Liver (tissue), 9 donors: ENCODE measurements around the gene NPTX2. TPM values are rescaled to one million over a fixed set of nuclear protein-coding genes. Genes with fewer than 3 reads are reported as not detected.

Experiments used
- DNase-seq: peaks from one replicate; pipeline ENCODE4 v3.0.0-alpha.2; 2017; ENCODE audit warnings: low spot score
- H3K27ac ChIP-seq, 2 donors: one replicate each; pipeline ENCODE4 v1.7.0; 2013; ENCODE audit warnings: inconsistent platforms in 2 of 2, low read length in 2 of 2, control low read depth in 1 of 2, low read depth in 1 of 2, mild to moderate bottlenecking in 1 of 2
- H3K27me3 ChIP-seq, 4 donors: one replicate each; pipeline versions ENCODE4 v1.6.1 to v1.7.0; 2013; ENCODE audit warnings: low read length in 3 of 4, inconsistent platforms in 1 of 4, mild to moderate bottlenecking in 1 of 4, moderate library complexity in 1 of 4; ENCODE audit not compliant: control insufficient read depth in 4 of 4, insufficient read depth in 4 of 4
- H3K36me3 ChIP-seq, 4 donors: one replicate each; pipeline versions ENCODE4 v1.6.1 to v1.7.0; 2013; ENCODE audit warnings: low read length in 3 of 4, mild to moderate bottlenecking in 3 of 4, low read depth in 1 of 4, moderate library complexity in 1 of 4; ENCODE audit not compliant: control insufficient read depth in 4 of 4, insufficient read depth in 3 of 4
- H3K4me1 ChIP-seq, 4 donors: one replicate each; pipeline versions ENCODE4 v1.6.1 to v1.7.0; 2013; ENCODE audit warnings: low read length in 3 of 4, mild to moderate bottlenecking in 3 of 4, moderate library complexity in 1 of 4; ENCODE audit not compliant: control insufficient read depth in 4 of 4, insufficient read depth in 4 of 4
- H3K4me3 ChIP-seq, 3 donors: one replicate each; pipeline versions ENCODE4 v1.6.1 to v1.7.0; 2013; ENCODE audit warnings: low read length in 3 of 3, control low read depth in 1 of 3, low read depth in 1 of 3, mild to moderate bottlenecking in 1 of 3
- H3K9ac ChIP-seq, 2 donors: one replicate each; pipeline ENCODE4 v1.7.0; 2013; ENCODE audit warnings: low read length in 2 of 2, mild to moderate bottlenecking in 2 of 2, moderate library complexity in 2 of 2, control low read depth in 1 of 2, low read depth in 1 of 2
- H3K9me3 ChIP-seq, 4 donors: one replicate each; pipeline versions ENCODE4 v1.6.1 to v1.7.0; 2013; ENCODE audit warnings: low read length in 3 of 4; ENCODE audit not compliant: control insufficient read depth in 4 of 4
- EGR1 ChIP-seq, 2 donors: IDR thresholded peaks; 2 replicates each; pipeline ENCODE4 v1.6.1; 2016 to 2018; ENCODE audit warnings: antibody characterized with exemption in 2 of 2, low read depth in 2 of 2
- FOXA1 ChIP-seq: IDR thresholded peaks from 2 replicates; pipeline ENCODE4 v1.6.1; 2016; ENCODE audit warnings: antibody characterized with exemption
- FOXA2 ChIP-seq: IDR thresholded peaks from 2 replicates; pipeline ENCODE4 v1.6.1; 2016; ENCODE audit warnings: antibody characterized with exemption
- GABPA ChIP-seq, 2 donors: IDR thresholded peaks in 1 of 2; conservative IDR thresholded peaks in 1 of 2; 2 replicates each; pipeline ENCODE4 v1.6.1; 2016; ENCODE audit warnings: antibody characterized with exemption in 2 of 2, mild to moderate bottlenecking in 1 of 2, moderate library complexity in 1 of 2
- HNF4A ChIP-seq, 2 donors: conservative IDR thresholded peaks; 2 replicates each; pipeline ENCODE4 v1.6.1; 2016; ENCODE audit warnings: antibody characterized with exemption in 2 of 2, mild to moderate bottlenecking in 2 of 2
- HNF4G ChIP-seq: IDR thresholded peaks from 2 replicates; pipeline ENCODE4 v1.6.1; 2016; ENCODE audit warnings: antibody characterized with exemption
- JUND ChIP-seq, 2 donors: IDR thresholded peaks; 2 replicates each; pipeline ENCODE4 v1.6.1; 2016; ENCODE audit warnings: antibody characterized with exemption in 2 of 2
- NR2F2 ChIP-seq: IDR thresholded peaks from 2 replicates; pipeline ENCODE4 v1.6.1; 2016; ENCODE audit warnings: antibody characterized with exemption
- RXRA ChIP-seq, 2 donors: IDR thresholded peaks; 2 replicates each; pipeline ENCODE4 v1.6.1; 2017 to 2018; ENCODE audit warnings: antibody characterized with exemption in 2 of 2, mild to moderate bottlenecking in 1 of 2
- SP1 ChIP-seq: IDR thresholded peaks from 2 replicates; pipeline ENCODE4 v1.6.1; 2018; ENCODE audit warnings: antibody characterized with exemption, mild to moderate bottlenecking
- YY1 ChIP-seq: IDR thresholded peaks from 2 replicates; pipeline ENCODE4 v1.6.1; 2016; ENCODE audit warnings: antibody characterized with exemption, mild to moderate bottlenecking
- WGBS: extraction: QIAGEN DNeasy Blood & Tissue Kit; methylation state at CpG from one replicate; pipeline ENCODE4 v1.1.7; 2013; 5-methylcytosine and 5-hydroxymethylcytosine counted together
- polyA plus RNA-seq, 2 donors: library from polyadenylated mRNA; stranded (reverse) in 1 of 2; unstranded in 1 of 2; fragments of 200-250 nt in 1 of 2; fragments of >200 nt in 1 of 2; fragmentation: Nextera tagmentation in 1 of 2; extraction: Ambion mirVana in 1 of 2; gene quantifications; one replicate each; pipeline versions ENCODE4 v1.2.1 to v1.2.3, GENCODE V29; 2013 to 2015
- total RNA-seq, 2 donors: library from RNA; depleted of rRNA; stranded (reverse); fragments of >200 nt; gene quantifications; one replicate each; pipeline ENCODE4 v1.2.3, GENCODE V29; 2014
- TF ChIP-seq, protein P1 (sequence below): IDR thresholded peaks from 2 replicates; pipeline ENCODE4 v1.6.1; 2016; ENCODE audit warnings: antibody characterized with exemption
- TF ChIP-seq, protein P2 (sequence below): fragments of 150-350 bp; IDR thresholded peaks from 2 replicates; pipeline ENCODE4 v1.5.1; 2017; ENCODE audit warnings: improper control_type of control experiment, low read depth, low read length; ENCODE audit not compliant: missing input control
- TF ChIP-seq, protein P3 (sequence below): IDR thresholded peaks from 2 replicates; pipeline ENCODE4 v1.6.1; 2016; ENCODE audit warnings: antibody characterized with exemption
- TF ChIP-seq, protein P4 (sequence below): IDR thresholded peaks from 2 replicates; pipeline ENCODE4 v1.6.1; 2016; ENCODE audit warnings: antibody characterized with exemption
- donor health status: healthy.
- donor health status: healthy.
- donor health status: healthy.
- donor health status: healthy.
- donor health status: healthy.

NPTX2 gene
- total and polyA plus RNA-seq, 4 donors: 0.09 to 1.5 (median 0.58) TPM

DNA sequence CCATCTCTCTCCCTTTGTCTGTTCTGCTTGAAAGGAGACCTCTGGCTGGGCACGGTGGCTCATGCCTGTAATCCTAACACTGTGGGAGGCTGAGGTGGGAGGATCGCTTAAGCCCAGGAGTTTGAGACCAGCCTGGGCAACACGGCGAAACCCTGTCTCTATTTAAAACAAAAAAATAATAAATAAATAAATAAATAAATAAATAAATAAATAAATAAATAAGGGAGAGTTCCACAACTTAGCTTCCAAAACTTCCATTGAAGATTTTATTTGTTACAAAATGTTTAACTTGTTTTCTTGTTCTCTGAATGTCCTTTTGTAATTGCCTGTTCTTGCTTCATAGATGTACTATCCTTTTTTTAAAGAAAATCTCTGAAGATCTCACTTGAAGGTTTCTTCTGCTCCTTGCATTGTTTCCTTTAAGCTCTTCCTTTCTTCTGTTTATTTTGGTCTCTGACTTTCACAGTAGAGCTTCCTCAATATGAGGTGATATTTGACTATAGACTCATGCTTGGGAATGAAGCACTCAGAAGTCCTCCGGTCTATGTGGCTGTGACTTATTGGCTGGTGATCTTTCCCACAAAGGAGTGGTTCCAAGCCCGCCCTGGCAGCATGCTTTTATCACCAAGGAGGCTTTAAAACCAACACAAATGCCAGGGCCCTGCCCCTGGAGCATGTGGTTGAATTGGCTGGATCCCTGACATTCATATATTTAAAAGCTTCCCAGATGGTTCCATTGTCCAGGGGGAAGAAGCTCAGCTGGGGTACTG, 18.1 kb upstream of the NPTX2 start (continued):
- TF ChIP-seq, protein P1, sequence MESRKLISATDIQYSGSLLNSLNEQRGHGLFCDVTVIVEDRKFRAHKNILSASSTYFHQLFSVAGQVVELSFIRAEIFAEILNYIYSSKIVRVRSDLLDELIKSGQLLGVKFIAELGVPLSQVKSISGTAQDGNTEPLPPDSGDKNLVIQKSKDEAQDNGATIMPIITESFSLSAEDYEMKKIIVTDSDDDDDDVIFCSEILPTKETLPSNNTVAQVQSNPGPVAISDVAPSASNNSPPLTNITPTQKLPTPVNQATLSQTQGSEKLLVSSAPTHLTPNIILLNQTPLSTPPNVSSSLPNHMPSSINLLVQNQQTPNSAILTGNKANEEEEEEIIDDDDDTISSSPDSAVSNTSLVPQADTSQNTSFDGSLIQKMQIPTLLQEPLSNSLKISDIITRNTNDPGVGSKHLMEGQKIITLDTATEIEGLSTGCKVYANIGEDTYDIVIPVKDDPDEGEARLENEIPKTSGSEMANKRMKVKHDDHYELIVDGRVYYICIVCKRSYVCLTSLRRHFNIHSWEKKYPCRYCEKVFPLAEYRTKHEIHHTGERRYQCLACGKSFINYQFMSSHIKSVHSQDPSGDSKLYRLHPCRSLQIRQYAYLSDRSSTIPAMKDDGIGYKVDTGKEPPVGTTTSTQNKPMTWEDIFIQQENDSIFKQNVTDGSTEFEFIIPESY: no peak
- TF ChIP-seq FOXA2: no peak

DNA sequence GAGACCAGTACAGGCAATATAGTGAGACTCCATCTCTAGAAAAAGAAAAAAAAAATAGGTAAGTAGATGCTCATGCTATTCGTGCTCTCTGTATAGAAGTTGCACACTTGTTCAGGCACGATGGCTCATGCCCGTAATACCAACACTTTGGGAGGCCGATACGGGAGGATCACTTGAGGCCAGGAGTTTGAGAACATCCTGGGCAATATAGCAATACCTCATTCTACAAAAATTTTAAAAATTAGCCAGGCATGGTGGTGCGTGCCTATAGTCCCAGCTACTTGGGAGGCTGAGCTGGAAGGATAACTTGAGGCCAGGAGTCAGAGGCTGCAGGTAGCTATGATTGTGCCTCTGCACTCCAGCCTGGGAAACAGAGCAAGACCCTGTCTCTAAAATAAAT, 17.2 kb upstream of the NPTX2 start:
- no peak overlapping the region for H3K9ac ChIP-seq
- H3K4me1 ChIP-seq: no peaks in the 10 kb centered on the region
- no peak for TF ChIP-seq SP1
- TF ChIP-seq GABPA (IDR thresholded peaks at IDR 0.05 in 1 of 2, conservative IDR thresholded peaks at IDR 0.05 in 1 of 2): no peak
- TF ChIP-seq HNF4A (conservative IDR thresholded peaks at IDR 0.05): no peak
- TF ChIP-seq FOXA2: no peak
- TF ChIP-seq, protein P1: no peak
- TF ChIP-seq EGR1 (IDR thresholded peaks at IDR 0.05; ENCODE audit: low read depth in 2 of 2): no peak
- no peak for TF ChIP-seq NR2F2
- no peak for TF ChIP-seq RXRA (IDR thresholded peaks at IDR 0.05)
- TF ChIP-seq, protein P2, sequence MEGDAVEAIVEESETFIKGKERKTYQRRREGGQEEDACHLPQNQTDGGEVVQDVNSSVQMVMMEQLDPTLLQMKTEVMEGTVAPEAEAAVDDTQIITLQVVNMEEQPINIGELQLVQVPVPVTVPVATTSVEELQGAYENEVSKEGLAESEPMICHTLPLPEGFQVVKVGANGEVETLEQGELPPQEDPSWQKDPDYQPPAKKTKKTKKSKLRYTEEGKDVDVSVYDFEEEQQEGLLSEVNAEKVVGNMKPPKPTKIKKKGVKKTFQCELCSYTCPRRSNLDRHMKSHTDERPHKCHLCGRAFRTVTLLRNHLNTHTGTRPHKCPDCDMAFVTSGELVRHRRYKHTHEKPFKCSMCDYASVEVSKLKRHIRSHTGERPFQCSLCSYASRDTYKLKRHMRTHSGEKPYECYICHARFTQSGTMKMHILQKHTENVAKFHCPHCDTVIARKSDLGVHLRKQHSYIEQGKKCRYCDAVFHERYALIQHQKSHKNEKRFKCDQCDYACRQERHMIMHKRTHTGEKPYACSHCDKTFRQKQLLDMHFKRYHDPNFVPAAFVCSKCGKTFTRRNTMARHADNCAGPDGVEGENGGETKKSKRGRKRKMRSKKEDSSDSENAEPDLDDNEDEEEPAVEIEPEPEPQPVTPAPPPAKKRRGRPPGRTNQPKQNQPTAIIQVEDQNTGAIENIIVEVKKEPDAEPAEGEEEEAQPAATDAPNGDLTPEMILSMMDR: no peak
- TF ChIP-seq YY1: no peak
- no peak for TF ChIP-seq JUND (IDR thresholded peaks at IDR 0.05)
- no peak for TF ChIP-seq FOXA1
- TF ChIP-seq, protein P3, sequence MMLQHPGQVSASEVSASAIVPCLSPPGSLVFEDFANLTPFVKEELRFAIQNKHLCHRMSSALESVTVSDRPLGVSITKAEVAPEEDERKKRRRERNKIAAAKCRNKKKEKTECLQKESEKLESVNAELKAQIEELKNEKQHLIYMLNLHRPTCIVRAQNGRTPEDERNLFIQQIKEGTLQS: no peak
- TF ChIP-seq HNF4G: no peak
- TF ChIP-seq, protein P4, sequence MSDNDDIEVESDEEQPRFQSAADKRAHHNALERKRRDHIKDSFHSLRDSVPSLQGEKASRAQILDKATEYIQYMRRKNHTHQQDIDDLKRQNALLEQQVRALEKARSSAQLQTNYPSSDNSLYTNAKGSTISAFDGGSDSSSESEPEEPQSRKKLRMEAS: no peak
- H3K27ac ChIP-seq: no peak overlapping the region
- H3K9me3 ChIP-seq: no peaks in the 10 kb centered on the region
- H3K27me3 ChIP-seq: peaks cover 0 to 2% (median 0%) of the 10 kb centered on the region in 4 donors
- no peak overlapping the region for H3K4me3 ChIP-seq
- WGBS: 92% methylated on average over 6 of the region's 6 CpGs
- no peaks in the 10 kb centered on the region for H3K36me3 ChIP-seq
- DNase-seq: no peak
